GM18858 (cell line): ENCODE data around the gene NPB.

Experiments
- ATAC-seq: cut with Tn5 transposase; IDR thresholded peaks from one replicate; pipeline ENCODE4 v1.9.1; 2021; ENCODE audit not compliant: unreplicated experiment

The NPB gene

DNA sequence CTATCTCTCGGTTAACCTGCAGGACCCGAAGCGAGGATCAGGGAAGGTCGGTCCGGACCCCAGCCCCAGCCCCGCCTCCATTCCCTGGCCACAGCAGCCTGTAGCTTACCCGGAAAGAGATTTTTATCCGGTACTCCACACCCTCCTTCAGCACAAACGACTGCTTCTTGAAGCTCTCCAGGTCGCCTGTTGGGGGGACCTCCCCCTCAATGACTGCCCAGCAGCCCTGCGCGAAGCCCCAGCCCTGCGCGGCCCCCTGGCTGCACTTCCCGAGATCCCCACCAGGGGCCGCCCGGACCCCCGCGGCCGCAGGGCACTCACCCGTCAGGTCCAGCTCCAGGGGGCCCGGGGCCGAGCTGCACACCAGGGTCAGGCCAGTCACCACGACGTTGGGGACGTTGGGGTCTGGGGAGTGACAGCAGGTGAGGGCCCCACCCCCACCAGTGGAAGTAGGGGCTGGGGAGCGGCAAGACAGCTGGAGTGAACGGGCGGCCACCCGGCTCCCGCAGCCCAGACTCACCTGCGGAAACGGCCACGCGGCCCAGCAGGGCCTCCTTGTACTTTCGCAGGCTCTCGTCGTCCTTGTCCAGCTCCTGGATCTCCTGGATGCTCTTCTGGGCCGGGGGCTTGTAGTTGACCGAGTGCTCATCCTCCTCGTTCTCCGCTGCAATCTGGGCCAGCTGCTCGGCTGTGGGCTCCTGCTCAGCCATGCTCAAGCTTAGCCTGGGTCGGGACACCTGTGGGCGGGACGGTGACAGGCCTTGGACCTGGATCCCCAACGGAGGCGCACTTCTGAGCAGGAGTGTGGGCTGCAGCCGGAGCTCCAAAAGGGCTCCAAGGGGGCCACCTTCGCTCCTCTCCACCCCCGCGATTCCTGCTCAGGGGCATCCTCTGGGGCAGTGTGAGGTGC lies 32.6 kb upstream of the NPB start:
- no peak for ATAC-seq

DNA sequence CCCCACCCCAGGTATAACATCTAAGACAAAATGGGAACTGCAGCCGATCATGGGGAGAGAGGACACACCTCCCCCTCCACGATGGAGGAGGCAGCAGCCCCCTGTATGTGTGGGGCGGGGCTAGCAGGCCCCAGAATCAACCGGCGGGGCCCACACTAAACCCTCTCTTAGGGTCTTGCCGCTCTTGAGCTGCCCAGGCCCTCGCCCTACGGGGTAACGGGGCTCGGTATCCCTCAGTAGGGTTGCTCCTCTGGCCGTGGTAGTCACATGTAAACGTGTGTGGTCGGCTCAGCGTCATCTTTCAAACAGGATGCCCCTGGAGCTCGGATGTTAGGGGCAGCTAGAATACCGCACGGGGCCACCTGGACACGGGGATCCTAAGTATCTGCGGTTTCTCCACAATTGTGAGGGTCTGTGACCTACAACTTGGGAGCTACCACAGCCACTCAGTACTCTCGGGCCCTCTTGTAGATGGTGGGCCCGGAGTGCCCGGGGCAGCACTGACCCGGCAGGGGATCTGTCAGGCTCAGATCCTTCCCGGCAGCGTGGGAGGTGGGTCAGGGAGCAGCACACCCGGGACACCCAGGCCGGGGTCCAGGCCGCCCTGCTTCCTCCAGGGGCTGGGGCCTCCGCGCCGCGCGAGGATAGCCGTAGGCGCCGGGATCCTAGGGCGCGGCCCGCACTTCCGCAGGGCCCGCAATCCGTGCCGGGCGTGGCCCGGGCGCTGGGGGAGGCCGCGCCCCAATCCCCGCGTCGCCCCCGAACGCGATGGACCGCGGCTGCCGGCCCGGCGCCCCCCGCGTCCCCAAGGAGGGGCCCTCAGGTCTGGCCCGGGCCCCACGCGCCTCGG lies 31.7 kb upstream of the NPB start:
- no peak for ATAC-seq

DNA sequence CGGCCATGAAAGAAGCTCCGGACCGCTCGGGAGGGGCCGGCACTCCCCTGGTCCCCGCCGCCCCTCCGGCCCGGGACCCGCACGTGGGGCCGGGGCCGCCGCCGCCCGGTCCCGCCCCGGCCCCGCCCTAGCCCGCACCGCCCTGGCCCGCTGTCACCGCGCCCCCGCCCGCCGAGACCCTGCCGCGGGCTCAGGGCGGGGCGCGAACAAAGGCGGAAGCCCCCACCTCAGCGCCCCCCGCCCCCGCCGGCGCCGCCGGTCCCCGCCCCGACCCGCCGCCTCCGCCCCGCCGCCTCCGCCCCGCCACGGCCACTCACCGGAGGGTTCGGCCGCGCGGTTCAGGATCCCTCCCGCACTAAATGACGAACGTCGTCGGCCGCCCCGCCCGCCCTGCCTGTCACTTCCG lies 31.1 kb upstream of the NPB start, which contains the start of gene ARHGDIA:
ARHGDIA (minus strand) TSS at position 357 of the 406 bp plus-strand sequence. CDS start 1,407 bp downstream, outside the sequence.
- ATAC-seq, result no peak

DNA sequence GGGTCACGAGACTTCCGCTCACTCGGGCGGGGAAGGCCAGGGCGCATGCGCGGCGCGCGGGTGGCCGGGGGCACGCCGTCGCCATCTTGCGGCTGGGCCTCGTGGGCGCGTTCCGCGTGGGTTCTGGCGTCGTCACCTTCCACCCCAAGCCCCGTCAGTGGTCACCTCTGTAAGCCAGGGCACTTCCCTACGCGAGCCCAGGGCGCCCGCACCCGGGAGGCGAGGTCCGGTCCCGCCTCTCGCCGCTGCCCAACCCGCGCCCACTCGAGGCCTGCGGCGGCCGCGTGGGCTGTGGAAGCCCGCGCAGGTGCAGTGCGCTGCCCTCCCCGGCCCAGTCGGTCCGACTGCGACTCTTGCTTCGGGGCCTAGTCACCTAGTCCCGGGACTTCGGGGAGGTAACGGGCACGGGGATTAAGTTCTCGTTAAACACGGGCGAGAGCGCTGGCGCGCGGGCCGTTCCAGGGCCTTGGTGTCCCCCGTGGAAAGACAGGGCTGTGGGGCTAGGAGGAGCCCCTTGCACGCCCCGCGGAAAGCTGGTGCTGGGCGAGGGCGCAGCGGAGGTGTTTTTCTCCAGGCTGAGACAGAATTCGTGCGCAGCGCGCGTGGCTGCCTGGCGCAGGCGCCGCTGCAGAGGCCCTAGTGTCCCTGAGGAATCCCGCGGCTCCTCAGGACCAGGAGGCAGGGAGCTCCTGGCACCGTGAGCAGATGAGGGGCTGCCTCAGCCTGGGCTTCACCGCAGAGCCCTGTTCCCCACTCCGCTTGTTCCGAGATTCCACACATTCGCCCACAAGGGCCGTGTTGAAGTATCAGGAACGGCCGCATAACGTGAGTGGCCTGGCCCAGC lies 30.4 kb upstream of the NPB start:
- ATAC-seq, result no peak

DNA sequence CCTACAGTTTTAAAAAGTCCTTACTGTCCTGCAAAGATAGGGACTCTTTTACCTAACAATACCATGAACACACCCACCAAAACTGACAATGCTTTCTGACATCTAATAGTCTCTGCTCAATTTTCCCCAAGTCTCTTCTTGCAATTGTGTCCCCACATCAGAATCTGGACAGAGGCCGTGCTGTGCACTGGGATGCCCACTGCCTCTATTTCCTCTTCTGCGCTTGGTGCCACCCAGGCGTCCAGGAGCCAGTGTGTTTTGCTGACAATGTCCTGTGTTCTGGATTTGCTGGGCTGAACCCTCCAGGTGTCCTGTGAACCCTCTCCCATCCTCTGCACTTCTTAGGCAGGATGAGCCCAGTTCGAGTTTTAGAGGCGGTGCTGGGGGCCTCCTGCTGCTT lies 24.5 kb upstream of the NPB start:
- ATAC-seq, result no peak

DNA sequence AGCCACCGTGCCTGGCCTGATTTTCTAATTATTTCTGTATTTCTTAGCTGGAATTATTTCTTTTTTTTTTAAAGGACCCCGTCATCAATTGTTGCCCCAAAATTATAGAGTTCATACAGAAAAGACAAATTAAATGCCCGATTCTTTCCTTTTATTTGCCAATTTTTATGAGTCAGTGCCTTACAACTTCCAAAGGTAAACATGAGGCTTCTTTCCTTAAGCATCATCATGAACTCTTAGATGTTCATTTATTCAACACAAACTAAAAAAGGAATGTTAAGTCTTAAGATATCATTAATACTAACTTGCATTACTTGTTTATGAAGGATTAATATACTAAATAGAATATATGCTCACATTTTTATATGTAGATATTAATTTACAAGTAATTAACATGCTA lies 23.7 kb upstream of the NPB start:
- ATAC-seq, result no peak

DNA sequence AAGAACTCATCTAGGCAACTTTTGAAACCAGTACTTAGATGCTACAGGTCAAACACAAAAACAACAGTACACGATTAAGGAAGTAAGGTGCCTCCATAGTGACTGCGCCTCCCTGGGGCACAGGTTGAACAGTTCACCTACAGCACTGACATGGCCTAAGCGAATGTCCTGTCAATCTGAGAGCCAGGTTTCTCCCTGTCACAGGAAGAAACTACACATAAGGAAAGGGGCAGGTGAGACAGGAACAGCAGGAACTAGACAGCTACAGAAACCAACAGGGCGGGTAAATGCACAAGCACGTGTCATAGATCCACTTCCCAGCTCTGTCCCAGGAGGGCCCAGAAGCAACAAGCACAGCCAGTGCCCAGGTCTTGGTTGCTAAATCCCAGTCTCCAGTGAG lies 22.9 kb upstream of the NPB start:
- ATAC-seq, result no peak

DNA sequence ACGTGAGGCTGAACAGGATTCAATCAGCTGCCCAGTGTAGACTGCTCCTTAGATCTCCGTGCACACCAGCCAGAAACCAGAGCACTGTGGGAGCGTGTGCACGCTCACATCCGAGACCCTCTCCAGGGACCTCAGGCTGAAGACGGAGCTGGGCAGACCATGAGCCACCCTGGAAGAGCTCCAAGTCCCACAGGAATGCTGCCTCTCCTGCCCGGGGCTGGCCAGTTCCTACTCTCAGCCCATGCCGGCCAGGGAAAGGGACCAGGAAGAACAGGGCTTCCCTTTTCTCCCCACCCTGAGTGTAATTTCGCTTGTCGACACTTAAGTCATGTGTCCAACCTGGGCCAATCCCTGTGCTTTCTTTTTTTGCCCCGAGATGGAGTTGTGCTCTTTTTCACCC lies 17.5 kb upstream of the NPB start:
- ATAC-seq, result no peak

DNA sequence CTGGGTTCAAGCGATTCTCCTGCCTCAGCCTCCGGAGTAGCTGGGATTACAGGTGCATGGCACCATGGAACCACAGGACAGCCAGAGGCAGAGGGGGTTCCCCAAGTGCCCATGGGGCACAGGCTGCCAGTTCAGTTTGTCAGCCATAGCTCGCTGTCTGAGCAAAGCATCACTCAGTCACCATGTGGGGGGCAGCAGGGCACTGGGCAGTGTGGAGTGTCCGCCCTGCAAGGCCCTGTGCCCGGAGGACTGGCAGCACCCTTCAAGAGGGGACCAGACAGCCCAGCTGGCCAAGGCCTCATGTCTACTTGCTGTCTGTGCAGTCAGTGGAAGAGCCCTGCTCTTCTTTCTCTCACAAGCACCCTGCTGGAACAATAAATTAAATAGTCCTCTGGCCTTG lies 17.1 kb upstream of the NPB start:
- no peak for ATAC-seq

DNA sequence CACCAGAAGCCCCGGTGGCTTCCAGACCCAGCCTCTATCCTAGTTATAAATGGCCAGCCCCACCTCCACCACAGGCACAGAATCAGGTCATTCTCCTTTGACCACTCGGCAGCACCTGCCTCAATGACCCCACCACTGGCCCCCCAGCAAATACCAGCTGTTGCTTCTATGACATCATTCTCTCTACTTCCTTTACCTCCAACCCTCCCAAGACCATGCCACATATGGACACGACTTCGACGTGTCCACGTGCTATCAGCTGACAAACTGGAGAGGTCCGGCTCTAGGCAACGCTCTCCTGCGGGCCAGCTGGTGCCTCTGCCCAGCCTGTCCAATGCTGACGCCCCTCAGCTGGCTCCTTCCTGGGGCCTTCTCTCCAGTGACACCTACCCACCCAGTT lies 16.6 kb upstream of the NPB start:
- no peak for ATAC-seq

DNA sequence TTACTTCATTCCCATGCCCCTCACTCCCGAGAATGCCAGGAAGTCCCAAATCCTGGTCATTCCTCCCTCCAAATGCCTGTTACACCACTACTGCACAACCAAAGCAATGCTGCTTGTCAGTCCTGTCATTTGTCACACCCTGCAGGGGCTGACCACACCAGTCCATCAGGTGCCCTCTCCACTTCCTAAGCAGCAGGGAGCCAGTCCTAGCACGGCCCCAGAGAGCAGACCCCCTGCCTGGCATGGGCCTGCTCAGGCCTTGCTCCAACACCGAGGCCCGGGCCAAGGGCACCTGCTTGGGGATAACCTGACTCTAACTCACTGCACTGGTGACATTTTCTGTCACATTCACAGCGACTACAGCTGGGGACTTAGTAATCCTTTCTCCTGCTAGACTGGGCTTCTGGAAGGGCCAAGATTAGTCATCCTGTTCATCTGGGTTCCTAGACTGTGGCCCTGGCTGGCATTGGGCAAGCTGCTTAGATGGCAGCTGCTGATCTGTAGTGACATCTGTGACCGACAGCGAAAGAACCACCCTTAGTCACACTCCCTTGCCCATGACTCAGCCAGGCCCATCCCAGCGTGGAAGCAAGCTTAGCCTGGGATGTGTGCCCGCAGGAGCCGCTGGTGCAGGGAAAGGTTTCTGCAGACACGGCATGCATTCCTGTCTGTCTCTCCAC lies 16.0 kb upstream of the NPB start:
- no peak for ATAC-seq

DNA sequence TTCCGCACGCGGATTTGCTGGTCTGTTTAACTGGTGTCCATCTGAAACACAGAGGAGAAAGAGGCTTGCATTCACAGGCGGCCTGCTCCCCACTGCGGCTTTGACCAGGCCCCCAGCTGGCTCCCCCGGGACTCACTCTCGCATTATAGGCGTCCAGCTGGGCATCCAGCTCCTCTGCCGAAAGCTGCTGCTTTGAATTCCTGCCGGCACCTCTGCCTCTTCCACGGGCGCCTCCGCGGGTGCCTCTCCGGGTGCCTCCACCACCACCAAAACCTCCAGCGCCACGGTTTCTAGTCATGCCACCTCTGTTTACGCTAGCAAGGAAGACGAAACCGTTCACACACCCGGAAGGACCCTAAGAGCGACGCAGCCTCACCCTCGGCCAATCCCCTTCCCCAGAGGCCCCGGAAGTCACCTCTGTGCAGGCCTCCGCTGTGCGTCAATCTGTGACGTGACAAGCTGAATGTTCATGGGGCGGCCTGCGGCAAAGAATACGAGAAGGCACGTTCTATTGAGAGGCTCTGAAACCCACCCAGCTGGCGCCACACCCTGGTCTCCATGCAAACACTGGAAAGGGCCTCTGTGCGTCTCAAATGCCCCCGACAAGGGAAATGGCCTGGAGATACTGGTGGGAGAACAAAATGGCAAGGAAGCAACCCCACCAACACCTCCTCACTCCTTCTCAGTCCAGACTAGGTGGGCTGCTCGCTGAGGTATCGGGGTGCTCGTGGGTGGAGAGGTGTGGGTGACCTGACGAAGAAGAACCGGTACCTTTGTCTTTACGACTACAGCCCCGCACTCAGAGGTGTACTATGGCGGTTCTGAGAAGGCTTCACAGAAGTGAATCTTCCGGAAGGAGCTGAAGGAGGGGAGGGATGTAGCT lies 13.7 kb upstream of the NPB start:
- no peak for ATAC-seq

DNA sequence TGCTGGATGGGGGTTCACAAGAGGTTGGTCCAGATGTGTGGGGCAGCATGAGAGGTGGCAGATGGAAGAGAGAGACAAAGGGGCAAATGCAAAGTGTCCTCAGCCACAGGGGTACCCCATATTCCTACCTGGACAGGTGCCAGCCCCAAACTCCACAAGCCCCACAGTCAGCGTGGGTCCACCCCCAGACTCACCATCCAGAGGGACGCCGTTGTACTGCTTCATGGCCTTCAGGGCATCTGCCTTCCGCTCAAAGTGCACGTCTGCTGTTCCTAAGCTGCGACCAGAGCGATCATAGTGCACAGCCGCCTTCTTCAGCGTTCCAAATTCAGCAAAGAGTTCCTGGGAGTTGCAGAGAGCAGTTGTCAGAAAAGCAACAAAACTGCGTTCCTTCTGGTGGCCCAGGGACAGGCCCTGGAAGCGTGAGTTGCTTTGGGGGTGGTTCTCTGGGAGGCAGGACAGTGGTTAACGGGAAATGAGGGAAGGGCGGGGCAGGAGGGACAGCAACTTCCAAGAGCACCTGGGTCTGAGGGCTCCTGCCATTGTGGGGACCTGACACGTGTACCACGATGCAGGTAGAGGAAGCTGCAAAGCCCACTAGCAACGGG lies 12.9 kb upstream of the NPB start:
- ATAC-seq, result no peak

DNA sequence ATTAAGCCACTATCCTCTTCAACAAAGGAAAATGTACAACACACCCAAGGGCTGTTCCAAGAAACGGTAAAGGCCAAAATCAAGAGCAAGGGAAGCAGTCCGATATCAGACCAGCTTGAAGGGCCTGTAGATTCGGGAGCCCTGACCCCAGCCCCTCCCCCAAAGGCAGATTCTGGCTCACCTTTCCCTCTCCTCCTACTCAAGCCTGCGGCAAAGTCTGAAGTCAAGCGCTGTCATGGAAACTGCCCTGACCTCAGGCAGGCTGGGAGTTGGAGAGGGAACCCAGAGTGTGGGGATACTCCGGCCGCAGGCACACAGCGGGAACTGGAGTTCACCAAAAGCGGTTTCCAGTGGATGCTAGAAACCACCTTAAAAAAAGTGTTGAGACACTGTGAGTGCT lies 12.4 kb upstream of the NPB start:
- ATAC-seq, result no peak

DNA sequence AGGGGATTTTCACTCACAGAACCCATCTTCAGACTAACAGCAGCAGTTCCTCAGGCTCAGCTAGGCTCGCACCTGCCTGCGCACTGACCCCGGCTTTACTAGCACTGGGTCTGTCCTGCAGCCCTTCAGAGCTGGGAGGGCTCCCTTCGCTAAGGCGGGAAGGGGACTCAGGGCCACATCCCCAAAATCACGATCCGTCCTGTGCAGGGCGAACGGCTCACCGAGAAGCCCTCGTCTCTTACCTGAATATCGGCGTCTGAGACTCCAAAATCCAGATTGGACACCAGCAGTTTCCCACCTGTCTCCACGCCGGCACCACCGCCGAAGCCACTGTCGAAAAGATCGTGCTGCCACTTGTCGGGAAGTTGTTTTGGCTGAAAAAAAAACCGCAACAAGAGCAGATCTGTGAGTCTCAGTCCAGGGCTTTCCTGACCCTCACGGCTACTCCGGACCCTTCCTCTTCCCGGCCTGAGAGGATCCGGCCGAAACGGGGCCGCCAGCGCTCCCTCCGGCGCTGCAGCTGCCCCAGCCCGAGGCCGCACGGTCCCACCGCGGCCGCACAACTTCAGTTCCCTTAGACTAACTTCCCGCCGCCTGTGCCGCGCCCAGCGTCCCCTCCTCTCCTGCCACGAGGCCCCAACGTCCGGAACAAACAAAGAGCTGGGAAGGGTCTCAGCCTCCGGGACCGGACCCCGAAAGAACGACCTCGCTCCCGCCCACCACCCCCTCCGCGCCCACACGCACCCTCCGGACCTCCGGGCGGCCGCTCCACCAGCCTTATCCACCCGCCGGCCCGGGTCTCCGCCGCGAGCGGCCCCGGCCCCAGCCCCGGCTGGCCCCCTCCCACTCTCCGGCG lies 11.4 kb upstream of the NPB start:
- ATAC-seq, result peak; percentile 11

DNA sequence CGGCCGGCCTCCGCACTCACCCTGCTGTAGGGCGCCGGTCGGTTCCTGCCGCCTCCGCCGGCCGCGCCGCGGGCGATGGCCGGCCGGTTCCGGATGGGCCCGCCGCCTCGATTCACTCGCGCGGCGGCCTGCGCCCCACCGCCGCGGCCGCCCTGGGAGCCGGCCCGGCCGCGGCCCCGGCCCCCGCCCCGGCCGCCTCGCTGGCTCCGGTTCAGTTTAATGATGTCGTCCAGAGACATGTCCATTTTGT lies 10.8 kb upstream of the NPB start:
- ATAC-seq, result peak; percentile 27

DNA sequence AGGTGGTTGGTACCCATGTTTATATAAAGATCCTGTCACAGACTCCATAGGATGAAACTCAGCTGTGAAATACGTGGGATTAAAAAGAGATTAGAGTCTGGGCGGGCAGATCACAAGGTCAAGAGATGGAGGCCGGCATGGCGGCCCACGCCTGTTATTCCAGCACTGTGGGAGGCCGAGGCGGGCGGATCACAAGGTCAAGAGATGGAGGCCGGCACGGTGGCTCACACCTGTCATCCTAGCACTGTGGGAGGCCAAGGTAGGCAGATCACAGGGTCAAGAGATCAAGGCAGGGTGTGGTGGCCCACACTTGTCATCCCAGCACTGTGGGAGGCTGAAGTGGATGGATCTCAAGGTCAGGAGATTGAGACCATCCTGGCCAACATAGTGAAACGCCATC lies 6.6 kb upstream of the NPB start:
- no peak for ATAC-seq

DNA sequence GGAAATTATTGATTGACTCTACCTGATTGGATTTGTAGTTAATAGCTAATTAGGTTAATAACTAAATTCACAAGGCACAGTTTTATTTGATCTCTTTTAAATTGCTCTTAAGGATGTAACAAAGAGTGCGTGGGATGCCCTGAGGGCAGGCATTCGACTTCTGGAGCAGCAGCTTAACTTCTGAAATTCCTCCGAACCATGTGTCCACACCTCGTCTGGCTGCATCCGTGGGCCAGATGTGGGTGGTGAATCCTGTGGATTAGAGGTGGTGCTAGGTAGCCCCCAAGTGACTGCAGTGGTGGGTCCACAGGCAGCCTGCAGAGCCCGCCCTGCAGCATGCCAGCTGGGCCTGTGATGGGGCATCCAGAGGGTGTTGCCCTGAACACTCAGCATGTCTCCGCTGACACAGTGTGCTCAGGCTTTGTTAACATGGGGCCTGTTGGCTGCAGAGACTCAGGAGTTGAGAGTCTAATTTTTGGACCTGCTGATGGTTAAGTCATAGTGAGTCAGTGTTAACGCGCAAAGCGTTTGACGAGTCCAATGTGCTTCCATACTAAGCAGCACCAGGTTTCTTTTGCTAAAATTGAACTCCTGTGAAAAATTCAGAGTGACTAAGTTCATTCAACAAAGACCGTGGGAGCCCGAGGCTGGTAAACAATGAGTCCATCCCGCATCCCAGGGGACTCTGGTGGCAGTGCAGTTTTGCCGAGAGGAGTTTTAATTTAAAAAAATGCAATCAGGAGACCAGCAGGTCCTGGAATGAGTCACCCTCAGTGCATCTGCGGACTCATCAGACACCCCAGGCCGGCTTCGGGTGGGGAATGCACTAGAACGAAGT lies 3.8 kb upstream of the NPB start:
- ATAC-seq, result no peak
